Stimulated activated CD4-positive, alpha-beta T cell treated with anti-CD3 and anti-CD28 coated beads, Interleukin-12 subunit alpha, Interleukin-12 subunit beta, amount 100 ng/mL, for 48 hours (primary cell): ENCODE data around the gene SLC25A25.
"Not testable (repeated sequence)": the region's sequence is repeated elsewhere in the genome, so short reads cannot be mapped to it uniquely, and the experiment has no call there.

Experiments used
- DNase-seq, 3 donors: peaks; one replicate each; pipeline ENCODE4 v3.0.0-alpha.2; 2020; ENCODE audit warnings: low read depth in 2 of 3, low spot score in 1 of 3

The SLC25A25 gene

DNA sequence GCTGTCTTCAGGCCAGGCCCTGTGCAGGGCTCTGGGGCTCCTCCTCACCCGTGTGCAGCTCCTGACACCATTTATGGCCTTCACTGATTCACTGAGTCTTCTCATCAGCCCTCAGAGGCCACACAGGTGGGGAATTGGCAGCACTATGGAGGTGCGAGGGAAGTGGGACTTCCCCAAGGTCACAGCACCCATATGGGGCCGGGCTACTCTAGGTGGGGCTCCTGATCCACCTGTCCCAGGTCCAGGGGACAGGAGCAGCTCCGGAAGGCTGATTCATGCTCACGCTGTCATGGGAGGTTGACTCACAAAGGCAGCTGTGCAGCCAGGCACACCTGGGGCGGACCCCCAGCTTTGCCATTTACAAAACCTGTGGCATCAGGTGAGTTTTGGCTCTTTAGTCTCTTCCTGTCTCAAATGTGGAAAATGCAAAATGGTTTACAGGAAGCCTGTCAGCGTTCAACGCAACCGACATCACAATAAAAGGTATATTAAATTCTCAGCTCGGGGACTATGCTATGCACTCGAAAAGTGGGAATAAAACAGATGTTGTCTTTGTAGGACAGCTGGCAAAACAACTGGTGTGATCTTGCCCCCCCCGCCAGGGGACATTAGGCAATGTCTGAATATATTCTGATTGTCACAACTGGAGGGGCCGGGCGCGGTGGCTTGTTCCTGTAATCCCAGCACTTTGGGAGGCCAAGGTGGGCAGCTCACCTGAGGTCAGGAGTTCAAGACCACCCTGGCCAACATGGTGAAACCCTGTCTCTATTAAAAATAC lies 15.9 kb upstream of the SLC25A25 start:
- DNase-seq: no peak

DNA sequence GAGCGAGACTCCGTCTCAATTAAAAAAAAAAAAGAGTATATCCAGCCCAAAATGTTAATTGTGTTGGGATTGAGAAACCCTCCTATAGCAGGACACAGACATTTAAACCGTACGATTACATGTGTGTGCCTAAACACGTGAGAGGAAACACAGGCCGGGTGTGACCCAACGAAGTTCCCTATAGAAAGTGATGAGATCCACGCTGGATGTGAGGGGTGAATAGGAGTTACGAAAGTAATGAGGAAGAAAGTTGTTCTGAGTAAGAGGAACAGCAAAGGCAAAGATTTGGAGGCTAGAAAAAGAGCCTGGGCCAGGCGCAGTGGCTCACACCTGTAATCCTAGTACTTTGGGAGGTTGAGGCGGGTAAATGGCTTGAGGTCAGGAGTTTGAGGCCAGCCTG lies 14.5 kb upstream of the SLC25A25 start:
- DNase-seq: no peak

GRCh38 chr9:128054087-128054486 lies 13.9 kb upstream of the SLC25A25 start:
- DNase-seq: no peak

GRCh38 chr9:128055344-128056040 lies 12.5 kb upstream of the SLC25A25 start:
- no peak for DNase-seq

DNA sequence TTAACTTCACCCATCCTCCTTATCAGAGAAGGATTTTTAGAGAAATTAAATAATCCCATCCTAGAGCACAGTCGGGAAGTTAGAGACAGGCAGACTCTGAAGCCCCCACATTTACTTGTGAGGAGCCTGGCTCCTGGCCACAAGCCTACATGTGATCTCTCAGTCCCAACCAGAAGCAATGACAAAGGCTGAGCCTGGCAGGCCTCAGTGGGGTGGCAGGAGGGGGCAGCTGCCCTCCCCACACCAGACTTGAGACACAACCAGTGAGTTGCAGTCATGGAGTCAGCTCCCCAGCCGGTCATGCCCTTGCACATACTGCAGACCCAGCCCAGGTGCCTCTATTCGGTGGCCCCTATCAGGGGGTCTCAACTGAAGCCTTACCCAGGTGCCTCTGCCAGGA lies 11.9 kb upstream of the SLC25A25 start:
- DNase-seq: no peak

GRCh38 chr9:128056887-128057723 lies 10.9 kb upstream of the SLC25A25 start:
- no peak for DNase-seq

GRCh38 chr9:128057724-128058409 lies 10.2 kb upstream of the SLC25A25 start:
- no peak for DNase-seq

- no peak for DNase-seq
These were observed 8.6 kb upstream of the SLC25A25 start for GRCh38 chr9:128059365-128059983.

GRCh38 chr9:128061275-128061960 lies 6.6 kb upstream of the SLC25A25 start:
- no peak for DNase-seq

GRCh38 chr9:128062279-128062678 lies 5.8 kb upstream of the SLC25A25 start:
- no peak for DNase-seq

GRCh38 chr9:128062846-128063831 lies 4.9 kb upstream of the SLC25A25 start:
- DNase-seq: no peak

- no peak for DNase-seq
These were observed 1.9 kb upstream of the SLC25A25 start for GRCh38 chr9:128065907-128066712.

GRCh38 chr9:128066713-128067644 lies 1.1 kb upstream of the SLC25A25 start, which contains the start of gene NAIF1:
Gene NAIF1 (minus strand): TSS chr9:128067320. CDS start chr9:128067101, 219 bp downstream.
- DNase-seq: peak; percentile 93 to 97 (median 94)

GRCh38 chr9:128068386-128069205 lies 564 bp downstream of the SLC25A25 start:
- DNase-seq: peak in 2 of 3 donors; percentile 9 to 25

- no peak for DNase-seq
These were observed 2.8 kb downstream of the SLC25A25 start for GRCh38 chr9:128070874-128071273.

DNA sequence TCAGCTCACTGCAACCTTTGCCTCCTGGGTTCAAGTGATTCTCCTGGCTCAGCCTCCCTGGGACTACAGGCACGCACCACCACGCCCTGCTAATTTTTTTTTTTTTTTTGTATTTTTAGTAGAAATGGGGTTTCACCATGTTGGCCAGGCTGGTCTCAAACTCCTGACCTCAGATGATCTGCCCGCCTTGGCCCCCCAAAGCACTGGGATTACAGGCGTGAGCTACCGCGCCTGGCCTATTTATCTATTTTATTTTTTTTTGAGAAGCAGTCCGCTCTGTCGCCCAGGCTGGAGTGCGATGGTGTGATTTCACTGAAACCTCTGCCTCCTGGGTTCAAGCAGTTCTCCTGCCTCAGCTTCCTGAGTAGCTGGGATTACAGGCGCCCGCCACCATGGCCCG lies 3.4 kb downstream of the SLC25A25 start:
- DNase-seq: not testable (repeated sequence)
